G401 (cell line): ENCODE measurements around the gene F10. TPM values are rescaled to one million over a fixed set of nuclear protein-coding genes. Genes with fewer than 3 reads are reported as not detected.

ENCODE experiments used
- DNase-seq: peaks from one replicate; pipeline ENCODE4 v3.0.0-alpha.2; 2015; ENCODE audit warnings: low spot score
- in situ Hi-C: cut with HindIII; loops from 2 replicates; pipeline ENCODE4 v1.10.0; 2016; ENCODE audit warnings: low sequenced_read_pairs, mixed read lengths
- total RNA-seq: library from RNA; depleted of rRNA; stranded (reverse); fragments of >200 nt; shearing (Covaris generic); gene quantifications from 2 replicates; pipeline ENCODE4 v1.2.3, GENCODE V29; 2014

Gene F10
- total RNA-seq, 1 experiment from 2014 or later: not detected

DNA sequence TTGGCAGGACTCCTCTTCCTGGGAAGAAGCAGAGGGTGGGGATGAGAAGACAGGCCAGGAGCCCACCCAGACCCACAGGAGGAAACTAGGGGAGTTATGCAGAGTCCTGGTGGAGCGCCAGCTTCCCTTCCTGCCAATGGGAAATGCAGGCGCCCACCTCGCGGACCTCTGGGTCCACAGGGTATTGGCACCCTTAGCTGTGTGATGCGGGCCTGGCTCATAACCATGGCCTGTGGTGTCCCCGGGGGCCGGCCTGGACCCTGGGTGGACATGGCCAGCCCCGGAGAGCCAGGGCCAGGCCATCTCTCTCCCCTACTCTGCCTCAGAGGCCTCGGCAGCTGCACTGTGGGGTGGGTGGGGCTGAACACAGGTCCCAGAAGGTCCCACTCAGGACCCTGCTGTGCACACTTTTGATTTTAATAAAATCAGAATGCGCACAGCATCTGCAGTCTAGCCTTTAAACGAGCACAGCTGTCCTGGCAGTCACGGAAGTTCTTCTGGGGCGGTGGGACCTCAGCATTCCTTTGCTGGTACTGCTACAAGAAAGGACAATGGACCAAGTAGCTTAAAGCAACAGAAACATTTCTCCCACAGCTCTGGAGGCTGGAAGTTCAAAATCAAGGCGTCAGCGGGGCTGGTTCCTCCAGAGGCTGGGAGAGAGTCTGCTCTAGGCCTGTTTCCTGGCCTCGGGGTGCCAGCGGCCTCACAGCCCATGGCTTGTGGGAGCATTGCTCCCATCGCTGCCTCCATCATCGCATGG, 1.8 kb downstream of the F10 start:
- in situ Hi-C loops: no loop called here

DNA sequence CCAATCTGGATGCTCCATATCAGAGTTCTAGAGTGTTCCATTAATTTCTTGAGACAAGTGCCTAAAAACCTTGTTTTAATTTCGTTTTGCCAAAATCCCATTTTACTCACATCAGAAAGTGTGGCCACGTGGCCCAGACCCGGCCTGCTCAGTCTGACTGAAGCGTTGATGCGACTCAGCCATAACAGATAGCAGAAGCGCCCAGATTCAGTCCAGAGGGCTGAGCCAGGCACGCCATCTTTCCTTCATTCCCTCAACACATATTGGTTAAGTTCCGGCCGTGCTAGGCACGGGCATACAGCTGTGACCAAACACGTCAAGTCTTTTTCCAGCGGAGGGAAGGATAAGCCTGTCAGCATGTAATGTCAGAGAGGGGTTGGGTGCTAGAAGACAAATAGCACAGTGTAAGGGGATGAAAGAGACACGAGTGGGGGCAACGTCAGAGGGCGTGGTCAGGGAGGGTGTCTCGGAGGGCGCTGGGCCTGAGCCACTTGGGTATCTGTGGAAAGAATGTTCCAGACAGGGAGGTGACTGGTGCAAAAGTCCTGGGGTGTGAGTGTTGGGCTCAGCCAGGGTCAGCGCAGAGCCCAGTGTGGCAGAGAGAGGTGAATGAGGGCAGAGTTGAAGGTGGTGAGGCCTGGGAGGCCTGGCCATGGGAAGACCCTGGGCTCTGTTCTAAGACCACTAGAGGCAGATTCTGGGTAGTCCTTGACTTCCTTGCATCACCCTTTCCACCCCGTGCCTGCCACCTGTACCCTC, 3.1 kb downstream of the F10 start:
- DNase-seq: no peak
- in situ Hi-C loops: no loop called here

More for the DNA sequence above, 1.8 kb downstream of the F10 start:
- DNase-seq: no peak

DNA sequence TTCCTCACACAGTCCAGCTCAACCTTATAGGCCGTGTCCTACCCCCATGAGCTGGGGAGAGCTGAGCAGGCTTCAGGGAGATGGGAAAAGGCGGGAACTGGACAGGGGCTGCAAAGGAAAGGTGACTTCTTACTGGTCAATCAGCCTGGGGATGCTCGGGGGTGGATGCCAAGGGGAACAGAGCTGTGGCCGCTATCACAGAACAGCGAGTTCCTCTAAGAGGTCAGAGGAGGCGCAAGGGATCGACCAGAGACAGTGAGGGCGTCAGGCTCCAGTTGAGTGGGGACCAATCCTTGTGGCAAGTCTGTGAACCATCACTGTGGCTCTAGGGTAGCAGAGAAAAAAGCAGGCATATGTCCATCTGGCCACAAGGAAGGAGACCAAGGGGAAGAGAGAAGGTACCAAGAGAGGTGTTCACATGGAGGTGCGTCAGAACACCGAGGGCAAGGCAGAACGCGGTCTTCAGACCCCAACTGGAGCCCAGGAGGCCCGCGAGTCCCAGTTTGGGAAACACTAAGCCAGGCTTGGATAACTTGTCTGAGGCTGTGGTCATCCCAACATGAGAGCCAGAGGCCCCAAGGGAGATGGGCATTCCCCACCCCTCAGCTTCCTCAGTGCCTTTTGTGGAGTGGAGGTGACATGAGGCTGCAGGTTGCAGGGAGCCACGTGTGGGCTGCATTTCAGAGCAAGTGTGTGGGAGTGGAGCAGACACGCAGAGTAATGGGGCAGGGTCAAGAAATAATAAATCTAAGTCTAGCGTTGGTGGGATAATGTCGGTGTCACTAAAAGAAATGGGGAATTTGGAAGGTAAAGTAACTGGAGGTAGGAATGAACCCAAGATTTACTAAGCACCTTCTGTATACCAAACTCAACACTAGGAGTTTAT, 3.9 kb downstream of the F10 start:
- in situ Hi-C loops: no loop called here
- DNase-seq: no peak

DNA sequence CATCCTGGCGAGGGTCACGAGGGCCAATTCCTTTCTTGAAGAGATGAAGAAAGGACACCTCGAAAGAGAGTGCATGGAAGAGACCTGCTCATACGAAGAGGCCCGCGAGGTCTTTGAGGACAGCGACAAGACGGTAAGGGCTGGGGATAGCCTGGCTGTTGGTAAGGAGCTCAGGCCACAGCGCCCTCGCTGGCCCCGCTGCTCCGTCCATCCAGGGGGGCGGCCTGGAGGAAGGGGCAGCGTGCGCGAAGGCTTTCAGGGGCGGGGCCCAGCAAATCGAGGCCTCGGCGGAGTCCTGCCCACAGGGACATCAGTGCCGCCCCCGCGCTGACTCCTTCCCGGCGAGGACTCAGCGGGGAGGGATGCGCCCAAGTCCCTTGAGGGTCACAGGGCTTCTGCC, 6.9 kb downstream of the F10 start:
- in situ Hi-C loops: no loop called here
- DNase-seq: no peak

DNA sequence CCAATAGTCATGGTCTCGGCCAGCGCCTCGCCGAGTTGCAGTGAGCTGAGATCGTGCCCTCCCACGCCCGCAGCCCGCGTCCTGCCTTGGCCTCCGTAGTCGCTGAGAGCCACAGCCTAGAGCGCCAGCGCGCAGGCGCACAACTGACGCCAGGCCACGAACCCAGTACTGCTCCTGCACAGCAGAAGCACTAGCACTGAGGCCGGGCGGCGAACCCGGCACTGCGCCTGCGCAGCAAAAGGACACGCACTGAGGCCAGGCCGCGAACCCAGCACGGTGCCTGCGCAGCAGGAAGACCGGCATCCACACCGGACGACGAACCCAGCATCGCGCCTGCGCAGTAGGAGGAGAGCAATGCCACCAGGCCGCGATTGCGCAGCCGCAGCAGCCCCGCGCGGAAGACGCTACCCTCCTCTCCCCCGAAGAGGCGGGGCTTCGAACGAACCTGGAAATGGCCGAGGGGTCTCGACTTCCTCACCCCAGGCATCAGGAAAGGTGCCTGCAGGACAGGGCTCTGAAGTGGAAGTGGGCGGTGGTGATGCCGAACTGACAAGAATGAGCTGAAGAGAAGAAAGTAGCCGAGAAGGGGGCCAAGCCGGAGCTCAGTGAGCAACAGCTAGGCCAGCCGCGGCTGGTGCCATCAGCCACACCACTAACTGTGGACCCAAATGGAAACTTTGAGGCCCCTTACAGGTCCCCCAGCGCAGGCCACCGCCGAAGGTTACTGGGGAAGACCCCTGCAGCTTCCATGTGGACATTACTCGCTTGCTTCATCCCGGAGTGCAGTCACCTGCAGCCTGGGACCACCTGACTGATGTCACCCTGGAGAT, 7.5 kb downstream of the F10 start:
- in situ Hi-C loops: no loop called here
- no peak for DNase-seq

DNA sequence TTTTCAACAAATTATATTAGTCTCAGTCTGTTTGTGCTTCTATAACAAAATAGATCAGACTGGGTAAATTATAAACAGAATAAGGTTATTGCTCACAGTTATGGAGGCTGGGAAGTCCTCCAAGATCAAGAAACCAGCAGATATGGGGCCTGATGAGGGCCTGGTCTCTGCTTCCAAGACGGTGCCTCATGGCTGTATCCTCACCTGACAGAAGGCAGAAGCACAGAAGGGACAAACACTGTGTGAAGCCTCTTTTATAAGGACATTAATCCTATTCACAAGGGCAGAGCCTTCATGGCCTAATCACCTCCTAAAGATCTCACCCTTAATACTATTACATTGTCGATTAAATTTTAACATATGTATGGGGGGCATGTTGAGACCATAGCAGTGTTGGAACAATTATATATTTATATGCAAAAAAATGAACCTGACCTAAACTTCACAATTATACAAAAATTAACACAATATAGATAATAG, 12.7 kb downstream of the F10 start:
- in situ Hi-C loops: no loop called here
- no peak for DNase-seq

DNA sequence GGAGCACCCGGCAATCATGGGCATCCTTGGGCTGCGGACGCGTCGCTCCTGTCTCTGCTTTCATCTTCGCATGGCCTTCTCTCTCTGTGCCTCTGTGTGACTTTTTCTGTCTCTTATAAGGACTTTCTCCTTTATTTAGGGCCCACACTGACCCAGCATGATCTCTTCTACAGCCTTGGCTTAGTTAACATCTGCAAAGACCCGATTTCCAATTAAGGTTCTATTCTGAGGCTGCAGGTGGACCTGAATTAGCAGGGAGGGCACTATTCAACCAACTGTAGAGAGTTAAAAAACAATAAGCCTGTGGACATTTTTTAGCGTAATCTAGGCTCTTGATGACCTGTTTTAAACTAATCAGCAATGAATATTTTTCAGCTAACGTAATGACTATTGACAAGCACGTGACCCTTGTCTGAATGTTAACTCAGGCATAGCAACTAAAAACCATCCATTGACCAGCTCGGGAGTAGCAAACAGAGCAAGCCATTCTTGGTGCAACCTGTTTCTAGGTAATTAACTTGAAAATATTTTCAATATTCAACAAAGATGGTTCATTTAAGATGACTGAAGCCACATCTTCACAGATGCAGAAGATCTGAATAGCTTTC, 15.2 kb downstream of the F10 start:
- no peak for DNase-seq
- in situ Hi-C loops: no loop called here

DNA sequence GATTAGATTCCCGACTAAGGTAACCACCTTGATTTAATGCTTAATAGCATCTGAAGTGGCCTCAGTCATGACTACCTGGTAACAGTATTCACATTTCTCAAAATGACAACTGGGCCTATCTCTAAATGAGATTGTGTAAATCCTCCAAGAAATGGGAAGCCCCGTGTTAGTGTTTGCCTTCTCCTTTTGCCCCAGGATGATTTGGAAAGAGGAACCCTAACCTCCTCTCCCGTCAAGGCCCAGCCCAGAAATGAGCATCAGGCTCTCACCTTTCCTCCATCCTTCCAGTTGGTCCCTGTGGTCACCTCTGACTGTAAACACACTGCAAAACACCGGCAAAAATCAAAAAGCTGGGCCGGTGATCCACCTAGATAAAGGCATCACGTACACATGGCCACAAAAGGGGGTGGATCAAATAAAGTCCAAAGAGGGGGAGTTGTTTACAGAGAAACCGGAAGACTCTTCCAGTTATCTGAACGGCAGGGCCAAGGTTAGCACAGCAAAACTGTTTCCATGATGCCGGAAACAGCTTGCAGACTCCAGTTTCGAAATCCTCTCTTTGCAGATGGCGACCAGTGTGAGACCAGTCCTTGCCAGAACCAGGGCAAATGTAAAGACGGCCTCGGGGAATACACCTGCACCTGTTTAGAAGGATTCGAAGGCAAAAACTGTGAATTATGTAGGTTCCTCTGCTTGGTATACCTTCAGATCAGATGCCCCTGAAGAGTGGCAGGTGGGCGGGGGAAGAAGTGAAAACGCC, 16.4 kb downstream of the F10 start:
- in situ Hi-C loops: no loop called here
- DNase-seq: peak; percentile 51

DNA sequence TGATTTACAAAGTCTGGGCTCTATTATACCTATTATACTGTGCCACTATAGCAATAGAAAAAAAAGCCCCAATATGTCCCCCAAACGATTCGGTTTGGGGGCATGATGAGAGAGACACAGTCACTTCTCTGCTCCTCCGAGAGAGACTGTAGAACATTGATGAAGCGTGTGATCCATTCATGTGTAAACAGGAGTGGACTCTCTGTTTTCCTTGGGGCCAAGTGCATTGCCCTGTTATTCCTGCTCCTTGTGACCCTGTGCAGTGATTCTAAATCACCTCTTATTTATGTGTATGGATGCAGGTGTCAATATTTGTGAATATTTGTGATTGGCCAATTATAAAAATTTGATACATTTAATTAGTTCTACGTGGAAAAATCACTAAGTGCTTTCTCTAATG, 17.0 kb downstream of the F10 start:
- DNase-seq: no peak
- in situ Hi-C loops: no loop called here

DNA sequence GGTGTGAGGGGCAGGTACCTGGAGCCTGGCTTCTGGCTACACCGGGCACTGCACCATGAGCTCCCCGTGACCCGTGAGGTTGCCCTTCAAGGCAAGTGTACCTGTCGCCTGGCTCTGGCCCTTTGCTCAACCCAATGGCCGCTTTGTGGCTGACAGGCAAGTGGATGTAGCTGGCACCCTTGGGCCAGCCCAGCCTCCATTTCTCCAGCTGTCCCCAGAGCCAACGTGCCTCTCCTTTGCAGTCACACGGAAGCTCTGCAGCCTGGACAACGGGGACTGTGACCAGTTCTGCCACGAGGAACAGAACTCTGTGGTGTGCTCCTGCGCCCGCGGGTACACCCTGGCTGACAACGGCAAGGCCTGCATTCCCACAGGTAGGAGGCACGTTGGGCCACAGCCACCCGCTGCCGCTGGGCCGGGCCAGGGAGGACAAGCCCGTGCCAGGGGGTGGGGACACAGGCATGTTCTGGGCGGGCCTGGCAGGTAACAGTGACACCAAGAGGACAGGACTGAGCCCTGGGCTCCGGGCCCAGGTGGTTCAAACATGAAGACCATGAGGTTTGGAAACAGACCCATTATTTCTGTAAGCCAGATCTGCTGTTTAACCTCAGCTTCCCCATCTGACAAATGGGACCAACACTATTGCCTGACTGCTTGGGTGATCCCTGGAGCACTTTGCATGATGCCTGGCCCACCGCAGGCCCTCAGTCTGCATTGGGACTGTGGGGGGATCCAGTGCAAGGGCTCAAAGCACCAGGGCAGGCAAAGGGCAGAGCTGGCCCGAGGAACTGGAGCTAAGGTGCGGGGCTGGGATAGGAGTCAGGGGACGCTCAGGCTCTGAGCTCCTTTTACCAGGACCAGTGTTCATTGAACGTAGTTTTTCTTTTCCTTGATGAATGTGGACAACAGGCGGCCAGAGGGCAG, 18.3 kb downstream of the F10 start:
- in situ Hi-C loops: no loop called here
- no peak for DNase-seq

DNA sequence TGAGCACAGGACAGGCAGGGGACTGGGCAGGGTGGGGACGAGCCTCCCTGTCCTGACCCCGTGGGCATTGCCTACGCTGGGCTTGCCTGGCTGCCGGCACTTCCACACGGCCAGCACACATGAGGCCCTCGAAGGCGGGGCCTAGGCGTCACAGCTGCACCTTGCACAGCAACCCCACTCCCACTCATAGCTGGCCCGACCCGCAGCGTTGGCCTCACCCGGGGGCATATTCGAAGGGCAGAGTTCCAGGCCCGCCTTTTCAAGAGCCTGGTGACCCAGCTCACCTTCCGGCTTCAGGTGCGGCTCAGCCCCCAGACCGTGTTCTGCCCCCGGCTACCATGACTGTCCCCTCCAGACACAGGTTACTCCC, 19.0 kb downstream of the F10 start:
- DNase-seq: no peak
- in situ Hi-C loops: no loop called here

DNA sequence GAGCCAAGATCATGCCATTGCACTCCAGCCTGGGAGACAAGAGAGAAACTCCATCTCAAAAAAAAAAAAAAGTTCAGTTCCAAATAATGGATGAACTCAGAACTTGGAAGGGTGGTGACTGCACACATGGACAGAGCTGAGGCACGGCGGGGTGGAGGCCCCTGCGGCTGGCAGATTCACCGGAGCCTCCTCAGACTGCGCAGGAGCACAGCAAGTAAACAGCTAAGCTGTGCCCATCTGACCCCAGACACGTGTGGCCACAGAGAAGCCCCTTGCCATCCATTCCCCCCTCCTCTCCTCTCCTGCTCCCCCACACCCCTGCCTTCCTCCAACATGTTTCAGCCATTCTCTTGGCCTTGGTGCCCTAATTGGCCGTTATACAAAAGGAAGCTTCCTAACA, 20.3 kb downstream of the F10 start:
- no peak for DNase-seq

DNA sequence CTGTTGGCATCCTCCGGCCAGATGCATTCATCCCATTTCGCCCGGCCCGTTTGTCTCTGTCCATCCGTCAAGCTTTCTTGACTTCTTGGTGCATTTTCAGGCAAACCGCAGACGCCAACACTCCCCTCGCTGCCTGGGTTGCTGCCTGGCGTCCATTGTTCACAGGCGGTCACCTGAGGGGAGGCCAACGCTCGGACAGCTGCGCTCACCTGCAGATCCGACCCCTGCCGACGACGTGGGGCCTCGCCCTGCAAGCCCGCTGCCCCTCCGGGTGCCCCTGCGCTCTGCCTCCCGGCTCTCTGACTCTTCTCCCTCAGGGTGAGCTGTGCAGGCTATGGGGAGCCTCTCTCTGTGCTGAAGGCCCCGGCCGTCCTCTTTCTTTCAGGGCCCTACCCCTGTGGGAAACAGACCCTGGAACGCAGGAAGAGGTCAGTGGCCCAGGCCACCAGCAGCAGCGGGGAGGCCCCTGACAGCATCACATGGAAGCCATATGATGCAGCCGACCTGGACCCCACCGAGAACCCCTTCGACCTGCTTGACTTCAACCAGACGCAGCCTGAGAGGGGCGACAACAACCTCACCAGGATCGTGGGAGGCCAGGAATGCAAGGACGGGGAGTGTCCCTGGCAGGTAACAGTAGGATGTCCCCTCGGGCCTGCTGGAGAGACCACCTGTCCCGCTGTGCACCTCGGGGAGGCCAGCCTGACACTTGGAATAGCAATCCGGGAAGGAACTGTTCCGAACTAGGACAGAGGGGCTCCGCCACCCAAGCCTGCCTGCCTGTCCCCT, 21.1 kb downstream of the F10 start:
- in situ Hi-C loops: no loop called here
- no peak for DNase-seq

More for the DNA sequence above, 20.3 kb downstream of the F10 start:
- in situ Hi-C loops: no loop called here

DNA sequence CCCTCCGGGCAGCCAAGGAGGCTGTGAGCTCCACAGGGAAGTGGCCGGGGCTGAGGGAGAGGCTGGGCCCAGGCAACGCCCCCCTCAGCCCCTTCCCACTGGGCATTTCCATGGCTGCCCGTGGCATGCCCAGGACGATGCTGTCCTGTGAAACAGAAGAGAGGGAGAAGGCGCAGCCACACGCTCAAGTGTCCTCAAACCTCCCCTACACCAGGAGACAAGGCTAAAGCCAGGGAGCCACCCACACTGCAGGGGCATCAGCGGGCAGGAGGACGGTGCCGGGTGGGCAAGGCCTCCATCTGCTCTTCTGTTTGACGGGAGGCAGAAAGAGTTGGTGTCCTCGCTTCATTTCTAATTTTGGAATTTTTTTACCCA, 21.6 kb downstream of the F10 start:
- in situ Hi-C loops: no loop called here
- no peak for DNase-seq

DNA sequence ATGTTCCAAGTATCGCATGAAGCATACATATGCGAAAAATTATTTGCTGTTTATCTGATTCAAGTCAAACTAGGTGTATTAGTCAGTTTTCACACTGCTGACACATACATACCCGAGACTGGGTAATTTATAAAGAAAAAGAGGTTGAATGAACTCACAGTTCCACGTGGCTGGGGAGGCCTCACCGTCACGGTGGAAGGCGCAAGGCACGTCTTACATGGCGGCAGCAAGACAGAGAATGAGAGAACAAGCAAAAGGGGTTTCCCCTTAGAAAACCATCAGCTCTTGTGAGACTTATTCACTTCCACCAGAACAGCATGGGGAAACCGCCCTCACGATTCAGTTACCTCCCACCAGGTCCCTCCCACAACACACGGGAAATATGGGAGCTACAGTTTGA, 22.9 kb downstream of the F10 start:
- in situ Hi-C loops: no loop called here
- no peak for DNase-seq

DNA sequence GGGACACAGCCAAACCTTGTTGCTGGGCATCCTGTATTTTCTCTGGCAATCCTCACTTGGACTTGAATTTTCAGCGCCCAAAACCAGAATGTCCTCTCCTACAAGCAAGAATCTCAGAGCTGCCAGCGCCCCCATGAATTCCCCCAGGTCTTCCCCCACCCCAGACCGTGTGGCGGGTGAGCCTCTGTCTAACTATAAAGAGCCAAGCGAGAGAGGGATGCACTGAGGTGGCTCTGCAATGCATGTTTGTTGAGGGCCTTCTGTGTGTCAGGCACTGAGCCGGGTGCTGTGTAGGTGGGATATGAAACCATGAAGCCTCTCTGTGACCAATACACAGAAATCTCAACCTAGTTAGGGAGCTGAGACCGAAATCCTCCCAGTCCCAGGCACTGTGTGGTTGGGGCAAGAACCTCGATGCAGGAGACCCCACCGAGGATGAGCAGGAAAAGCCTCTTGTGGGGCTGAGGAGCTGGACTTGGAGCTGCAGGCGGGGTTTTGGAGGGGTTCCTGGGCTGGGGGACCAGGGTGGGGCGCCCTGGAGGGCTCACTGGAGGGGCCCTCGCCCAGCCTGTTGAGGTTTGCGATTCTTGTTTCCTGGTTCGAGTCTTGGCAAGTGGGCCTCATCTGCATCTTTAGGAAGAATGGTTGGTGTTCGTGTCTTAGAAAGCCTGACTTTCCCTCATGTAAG, 23.5 kb downstream of the F10 start:
- no peak for DNase-seq
- in situ Hi-C loops: no loop called here
